GM18520 (cell line): ENCODE data around the gene RAD50.
"Not testable (repeated sequence)": the region's sequence is repeated elsewhere in the genome, so short reads cannot be mapped to it uniquely, and the experiment has no call there.

ENCODE experiments used
- ATAC-seq: cut with Tn5 transposase; IDR thresholded peaks from one replicate; pipeline ENCODE4 v1.9.1; 2021; ENCODE audit not compliant: unreplicated experiment

RAD50 gene

DNA sequence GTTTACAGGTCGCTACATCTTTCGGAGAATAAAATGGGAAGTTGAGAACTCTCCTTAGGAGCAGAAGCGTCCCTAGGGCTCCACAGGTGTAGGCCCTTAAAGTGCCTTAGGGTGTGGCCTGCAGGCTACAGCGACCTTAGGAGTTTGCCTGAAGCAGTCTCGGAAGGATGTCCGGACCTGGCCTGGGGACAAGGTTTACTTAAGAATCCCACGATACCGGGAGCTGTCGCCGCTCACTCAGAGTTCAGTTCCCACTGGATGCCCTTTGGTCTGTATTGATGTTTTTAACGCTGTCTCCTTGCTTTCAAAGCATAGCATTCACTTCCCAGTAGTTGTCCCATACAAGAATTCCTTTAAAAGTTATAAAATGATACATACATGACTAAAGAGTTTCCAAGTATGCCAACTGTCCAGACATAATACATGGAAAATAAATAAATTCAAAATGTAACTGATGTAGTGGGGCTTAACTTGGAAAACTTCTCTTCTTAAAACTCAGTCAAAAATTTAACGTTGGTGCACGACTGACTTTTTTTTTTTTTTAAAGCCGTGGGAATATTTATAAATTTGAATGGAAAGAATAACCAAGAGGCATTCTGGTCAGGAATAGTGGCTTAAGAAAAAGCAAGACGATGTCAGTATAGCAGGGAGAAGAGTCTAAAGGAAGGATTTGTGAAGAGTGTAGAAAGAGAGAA, 848 bp downstream of the RAD50 start:
- ATAC-seq = no peak

DNA sequence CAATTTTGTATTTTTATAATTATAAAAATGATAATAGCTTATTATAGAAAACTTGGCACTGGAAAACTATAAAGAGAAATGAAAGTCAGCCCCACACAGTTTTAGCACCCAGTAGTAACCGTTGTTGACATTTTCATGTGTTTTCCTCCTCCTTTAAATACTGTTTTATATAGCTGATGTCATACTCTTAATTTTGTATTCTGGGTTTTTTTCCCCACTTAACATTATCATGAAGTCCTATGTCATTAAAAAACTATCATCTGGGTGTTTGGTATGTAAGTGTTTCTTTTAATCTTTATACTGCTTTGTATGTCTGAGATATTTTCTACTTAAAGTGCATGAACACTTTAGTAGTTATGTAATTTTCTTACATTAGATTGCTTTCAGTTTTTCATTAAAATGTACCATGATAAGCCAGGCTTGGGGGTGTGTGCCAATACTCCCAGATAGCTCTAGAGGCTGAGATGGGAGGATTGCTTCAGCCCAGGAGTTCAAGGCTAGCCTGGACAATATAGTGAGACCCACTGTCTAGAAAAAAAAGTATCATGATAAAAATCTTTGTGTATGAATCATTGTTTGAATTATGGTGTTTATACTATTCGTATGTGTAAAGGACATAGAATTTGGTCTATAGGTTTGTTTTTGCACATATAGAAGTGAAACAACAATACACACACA, 2.7 kb downstream of the RAD50 start:
- no peak for ATAC-seq

DNA sequence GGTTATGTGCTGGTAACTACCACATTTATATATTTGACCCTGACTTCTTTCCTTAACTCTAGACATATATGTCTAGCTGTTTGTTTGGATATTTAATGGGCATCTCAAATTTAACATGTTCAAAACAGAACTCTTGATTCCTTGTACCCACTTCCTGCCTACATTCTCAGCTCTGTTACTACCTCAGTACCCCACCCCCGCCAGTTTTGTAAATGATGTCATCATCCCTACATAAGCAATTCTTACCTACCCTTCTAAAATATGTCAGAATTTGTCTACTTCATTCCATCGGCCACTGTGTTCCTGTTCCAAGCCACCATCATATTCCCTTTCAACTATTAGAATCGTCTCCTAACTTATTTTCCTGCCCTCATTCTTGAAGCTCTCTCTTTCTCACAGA, 4.8 kb downstream of the RAD50 start:
- ATAC-seq = no peak

DNA sequence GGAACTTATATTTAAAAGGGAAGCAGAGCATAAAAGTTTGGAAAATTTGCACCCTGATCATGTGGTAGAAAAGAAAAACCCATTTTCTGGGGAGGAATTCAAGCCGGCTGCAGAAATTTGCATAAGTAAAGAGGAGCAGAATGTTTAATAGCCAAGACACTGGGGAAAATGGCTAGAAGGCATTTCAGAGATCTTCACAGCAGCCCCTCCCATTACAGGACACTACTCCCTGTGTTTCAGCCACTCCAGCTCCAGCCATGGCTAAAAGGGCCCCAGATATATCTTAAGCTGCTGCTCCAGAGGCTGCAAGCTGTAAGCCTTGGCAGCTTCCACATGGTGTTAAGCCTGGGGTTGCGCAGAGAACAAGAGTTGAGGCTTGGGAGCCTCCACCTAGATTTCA, 7.8 kb downstream of the RAD50 start:
- ATAC-seq = not testable (repeated sequence)

DNA sequence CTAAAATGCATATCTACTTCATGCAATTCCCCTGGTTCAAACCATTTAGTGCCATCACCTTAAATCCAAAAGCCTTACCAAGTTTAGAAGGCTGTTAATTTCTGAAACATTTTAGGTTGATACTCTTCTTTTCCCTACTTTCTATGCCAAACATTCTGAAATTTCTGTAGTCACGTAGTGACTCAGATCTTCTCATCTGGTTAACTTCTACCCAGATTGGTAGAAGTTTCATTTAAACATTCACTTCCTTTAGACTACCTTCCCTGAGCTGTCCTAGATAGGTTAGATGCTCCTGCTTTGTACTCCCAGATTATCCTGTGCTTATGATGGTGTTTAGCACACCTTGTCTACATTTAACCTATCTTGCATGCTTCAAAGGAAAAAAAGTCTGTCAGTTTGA, 9.9 kb downstream of the RAD50 start:
- ATAC-seq = no peak

DNA sequence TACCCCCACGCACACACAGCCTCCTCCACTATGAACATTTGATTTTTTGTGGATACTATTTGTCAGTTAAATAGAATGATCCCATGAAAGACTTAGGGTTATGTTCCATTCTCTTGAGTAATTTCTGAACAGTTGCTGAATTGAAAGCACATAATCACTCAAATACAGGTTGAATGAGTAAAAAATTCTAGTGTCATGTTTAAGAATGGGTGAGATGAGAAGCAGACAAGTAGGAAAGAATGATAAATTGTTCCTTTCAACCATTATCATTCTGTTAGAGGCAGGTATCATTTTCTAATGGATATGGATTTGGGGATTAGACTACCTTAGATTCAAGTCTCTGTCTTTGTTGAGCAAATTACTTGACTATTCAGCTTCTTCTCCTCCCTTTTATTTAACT, 19.3 kb downstream of the RAD50 start:
- no peak for ATAC-seq

DNA sequence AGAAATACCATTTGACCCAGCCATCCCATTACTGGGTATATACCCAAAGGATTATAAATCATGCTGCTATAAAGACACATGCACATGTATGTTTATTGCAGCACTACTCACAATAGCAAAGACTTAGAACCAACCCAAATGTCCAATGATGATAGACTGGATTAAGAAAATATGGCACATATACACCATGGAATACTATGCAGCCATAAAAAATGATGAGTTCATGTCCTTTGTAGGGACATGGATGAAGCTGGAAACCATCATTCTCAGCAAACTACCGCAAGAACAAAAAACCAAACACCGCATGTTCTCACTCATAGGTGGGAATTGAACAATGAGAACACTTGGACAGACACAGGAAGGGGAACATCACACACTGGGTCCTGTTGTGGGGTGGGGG, 27.8 kb downstream of the RAD50 start:
- not testable (repeated sequence) for ATAC-seq

DNA sequence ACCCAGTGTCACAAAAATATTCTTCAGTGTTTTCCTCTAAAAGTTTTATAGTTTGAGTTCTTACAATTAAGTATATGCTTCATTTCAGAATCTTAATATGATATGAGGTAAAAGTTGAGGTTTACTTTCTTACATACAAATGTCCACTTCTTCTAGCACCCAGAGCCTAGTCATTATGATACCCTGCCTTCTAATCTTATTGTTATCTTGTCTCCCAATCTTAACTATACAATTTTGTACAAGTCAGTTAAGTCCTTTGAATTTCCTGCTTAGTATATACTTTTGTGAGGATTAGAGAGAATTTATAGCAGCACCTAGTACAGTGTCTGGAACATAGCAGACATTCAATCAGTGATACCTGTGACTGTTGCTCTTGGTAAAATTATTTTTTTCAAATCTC, 29.3 kb downstream of the RAD50 start:
- no peak for ATAC-seq

DNA sequence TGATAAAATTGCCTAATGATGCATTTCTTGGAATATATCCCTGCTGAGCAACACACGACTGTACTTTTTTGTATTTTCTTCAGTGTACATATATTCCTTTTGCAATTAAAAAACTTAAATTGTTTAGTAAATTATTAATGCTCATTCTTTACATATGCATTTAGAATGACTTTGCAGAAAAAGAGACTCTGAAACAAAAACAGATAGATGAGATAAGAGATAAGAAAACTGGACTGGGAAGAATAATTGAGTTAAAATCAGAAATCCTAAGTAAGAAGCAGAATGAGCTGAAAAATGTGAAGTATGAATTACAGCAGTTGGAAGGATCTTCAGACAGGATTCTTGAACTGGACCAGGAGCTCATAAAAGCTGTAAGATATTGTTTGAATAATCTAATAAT, 32.7 kb downstream of the RAD50 start:
- ATAC-seq = no peak

DNA sequence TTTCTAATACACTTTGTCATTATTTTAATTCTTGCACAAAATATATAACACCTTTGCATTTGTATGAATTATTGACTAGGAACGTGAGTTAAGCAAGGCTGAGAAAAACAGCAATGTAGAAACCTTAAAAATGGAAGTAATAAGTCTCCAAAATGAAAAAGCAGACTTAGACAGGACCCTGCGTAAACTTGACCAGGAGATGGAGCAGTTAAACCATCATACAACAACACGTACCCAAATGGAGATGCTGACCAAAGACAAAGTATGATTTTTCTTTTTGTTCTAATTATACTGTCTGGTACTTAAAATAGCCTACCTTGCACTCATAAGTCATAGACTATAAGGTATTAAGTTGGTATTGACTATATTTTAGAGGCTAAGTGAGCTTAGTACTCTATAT, 34.4 kb downstream of the RAD50 start:
- ATAC-seq = no peak

DNA sequence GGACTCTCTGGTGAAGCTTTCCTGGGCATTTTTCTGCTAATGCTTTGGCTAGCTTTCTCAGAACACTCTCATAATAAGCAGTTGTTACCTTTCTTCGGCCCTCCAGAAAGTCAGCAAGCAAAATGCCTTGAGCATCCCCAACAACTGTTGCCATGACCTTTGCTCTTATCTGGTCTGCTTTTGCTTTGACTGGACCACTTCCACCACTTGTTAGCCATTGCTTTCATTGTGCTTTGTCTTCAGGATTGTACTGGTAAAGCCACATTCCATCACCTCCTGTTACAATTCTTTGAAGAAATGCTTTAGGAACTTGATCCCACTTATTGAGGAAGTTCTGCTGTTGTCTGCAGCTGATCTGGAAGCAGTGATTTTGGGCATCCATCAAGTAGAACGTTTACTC, 35.7 kb downstream of the RAD50 start:
- ATAC-seq = no peak

DNA sequence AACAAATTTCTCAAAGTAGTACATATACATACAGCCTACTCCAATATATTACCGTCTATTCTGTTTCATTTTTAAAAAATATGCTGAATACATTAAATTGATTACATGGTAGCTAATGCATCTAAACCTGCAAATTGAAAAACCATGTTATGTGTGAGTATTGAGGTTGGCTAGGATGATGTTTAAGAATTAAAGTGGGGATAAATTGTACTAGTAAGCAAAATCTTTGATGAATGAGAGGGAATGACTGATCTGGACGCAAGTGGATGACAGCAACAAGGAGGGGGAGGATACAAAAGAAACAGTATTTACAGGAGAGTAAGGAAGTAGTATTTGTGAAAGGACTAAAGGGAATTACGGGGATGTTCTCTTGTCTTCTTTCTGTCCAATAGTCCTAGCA, 37.4 kb downstream of the RAD50 start:
- no peak for ATAC-seq

DNA sequence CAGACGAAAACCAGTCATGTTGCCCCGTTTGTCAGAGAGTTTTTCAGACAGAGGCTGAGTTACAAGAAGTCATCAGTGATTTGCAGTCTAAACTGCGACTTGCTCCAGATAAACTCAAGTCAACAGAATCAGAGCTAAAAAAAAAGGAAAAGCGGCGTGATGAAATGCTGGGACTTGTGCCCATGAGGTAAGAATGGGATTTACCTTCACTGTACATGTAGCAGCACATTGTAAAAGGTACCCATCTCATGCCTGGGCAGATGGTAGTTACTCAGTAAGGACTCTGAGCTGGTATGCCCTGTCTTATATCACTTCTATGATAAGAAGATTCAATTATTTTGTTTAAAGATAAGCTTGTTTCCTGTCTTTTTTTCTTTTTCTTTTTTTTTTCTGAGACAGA, 38.8 kb downstream of the RAD50 start:
- ATAC-seq = no peak

DNA sequence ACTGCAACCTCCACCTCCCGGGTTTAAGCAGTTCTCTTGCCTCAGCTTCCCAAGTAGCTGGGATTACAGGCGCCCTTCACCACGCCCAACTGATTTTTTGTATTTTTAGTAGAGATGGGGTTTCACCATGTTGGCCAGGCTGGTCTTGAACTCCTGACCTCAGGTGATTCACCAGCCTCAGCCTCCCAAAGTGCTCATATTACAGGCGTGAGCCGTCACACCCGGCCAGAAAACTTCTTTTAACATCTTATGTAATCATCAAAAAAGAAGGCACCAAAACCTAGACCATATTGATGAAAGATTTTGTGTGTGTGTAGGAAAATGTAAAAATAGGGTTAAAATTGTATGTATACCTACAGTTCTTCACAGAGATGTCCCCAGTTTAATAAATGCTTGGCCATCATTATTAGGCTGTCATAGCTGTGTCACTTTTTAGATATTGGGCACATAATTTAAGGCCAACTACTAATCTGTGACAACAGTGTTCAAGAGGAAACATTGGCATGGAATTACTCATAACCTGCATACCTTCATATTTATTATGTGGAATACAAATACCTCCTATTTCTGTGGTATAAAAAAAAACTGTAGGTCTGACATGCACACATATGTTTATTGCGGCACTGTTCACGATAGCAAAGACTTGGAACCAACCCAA, 44.4 kb downstream of the RAD50 start:
- no peak for ATAC-seq

DNA sequence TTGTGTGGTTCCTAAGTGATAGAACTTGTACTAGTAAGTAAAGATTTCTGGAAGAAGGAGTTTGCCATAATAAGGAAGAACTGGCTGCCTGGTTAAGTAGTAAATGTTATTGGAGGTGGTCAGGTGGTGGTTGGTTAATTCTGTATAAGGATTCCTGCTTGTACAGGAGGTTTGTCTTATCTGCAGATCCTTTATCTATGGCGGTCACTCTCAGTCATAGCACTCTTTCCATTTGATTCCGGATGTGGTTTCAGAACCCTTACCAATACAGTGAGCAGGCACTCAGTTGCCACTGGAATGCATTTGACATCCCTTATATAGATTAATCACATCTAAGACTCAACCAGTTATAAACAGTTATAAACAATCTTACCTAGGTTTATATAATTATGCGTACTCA, 50.3 kb downstream of the RAD50 start:
- no peak for ATAC-seq

DNA sequence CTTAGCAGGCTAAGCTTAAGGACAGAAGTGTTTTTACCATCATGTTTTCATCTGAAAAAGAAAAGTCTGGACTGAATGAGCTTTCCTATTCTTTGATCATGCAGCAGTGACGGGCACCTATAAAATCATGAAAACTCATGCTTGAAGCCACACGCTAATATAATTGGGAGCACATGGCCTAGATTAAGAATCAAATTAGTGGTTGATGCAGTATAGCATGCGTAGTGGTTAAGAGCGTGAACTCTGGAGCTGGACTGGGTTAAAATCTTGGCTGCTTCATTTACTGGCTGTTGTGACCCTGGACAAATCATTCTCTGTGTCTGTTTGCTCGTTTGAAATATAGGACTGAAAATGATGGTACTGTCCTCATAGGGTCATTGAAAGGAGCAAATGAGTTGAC, 51.3 kb downstream of the RAD50 start:
- ATAC-seq = no peak

DNA sequence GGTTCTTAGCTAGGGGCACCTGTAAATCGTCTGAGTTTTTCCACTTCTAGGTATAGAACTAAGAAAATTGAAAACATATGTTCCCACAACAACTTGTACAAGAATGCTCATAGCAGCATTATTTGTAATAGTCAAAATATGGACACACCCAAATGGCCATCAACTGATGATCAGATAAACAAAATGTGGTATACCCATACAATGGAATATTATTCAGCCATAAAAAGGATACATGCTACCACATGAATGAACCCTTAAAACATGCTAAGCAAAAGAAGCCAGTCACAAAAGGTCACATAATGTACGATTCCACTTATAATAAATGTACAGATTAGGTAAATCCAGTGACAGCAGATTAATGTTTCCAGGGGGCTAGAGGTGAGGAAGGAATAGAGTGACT, 55.2 kb downstream of the RAD50 start:
- no peak for ATAC-seq

DNA sequence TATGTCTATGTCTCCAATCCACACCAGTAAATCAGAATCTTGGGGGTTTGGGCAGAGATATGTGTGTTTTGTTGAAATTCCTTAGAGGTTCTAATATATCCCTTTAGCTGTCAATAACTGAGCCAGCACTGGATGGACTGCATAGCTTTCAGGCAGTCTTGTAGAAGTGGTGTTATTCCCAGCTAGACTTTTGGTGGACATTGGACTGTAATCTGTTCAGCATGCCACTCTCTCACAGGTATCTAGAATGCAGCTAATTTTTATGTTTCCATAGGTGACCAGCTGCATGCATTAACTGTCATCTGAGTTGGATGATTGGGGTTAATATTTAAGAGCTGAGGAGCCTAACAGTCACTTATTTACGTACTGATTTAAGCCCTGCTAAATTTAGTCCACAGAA, 56.1 kb downstream of the RAD50 start:
- no peak for ATAC-seq

DNA sequence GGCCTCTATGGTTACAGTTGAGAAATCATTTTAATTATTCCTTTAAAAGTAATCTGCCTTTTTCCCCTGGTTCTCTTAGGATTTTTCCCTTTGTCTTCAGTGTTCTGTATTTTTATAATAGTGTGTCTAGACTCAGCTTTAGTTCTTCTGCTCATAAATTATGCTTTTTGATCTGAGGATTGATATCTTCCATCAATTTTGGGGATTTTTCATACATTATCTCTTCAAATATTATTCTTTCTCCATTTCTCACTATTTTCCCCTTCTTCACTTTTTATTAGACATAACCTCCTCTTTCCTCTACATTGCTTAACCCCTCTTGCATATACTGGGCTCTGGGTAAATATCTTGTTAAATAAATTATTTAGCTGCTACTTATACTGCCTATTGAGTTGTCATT, 64.9 kb downstream of the RAD50 start:
- no peak for ATAC-seq

DNA sequence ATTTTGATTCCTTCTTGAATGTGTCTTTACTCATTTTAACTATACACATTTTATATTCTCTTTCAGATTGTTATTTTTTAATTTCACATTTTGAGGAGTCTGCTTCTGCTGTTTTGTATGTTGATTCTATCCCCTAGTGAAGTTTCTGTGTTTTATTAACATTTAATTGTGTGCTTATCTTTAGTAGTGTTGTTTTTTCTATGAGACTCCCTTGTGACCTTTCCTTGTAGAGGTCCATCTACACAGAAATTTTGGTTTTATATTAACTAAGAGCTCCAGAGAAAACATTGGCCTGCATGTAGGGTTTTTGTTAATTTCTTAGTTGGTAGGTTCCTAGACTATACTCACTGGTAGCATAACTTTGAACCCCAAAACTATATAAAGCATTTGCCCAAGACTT, 65.8 kb downstream of the RAD50 start:
- no peak for ATAC-seq

DNA sequence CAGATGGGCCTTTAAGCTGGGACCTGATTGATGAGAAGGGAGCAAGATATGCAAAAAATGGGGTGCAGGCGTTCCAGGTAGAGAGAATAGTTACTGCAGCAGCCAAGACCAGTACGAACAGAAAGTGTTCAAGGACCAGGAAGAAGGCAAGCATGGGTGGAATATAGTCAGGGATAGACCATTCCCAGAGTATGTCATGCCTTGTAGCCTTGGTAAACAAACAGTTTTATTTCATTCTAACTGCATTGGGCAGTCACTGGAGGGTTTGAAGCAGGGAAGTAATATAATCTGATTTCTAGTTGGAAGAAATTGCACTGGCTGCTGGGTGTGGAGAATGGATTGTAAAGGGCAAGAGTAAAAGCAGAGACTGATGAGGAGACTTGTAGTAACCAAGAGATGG, 70.7 kb downstream of the RAD50 start:
- ATAC-seq = no peak

DNA sequence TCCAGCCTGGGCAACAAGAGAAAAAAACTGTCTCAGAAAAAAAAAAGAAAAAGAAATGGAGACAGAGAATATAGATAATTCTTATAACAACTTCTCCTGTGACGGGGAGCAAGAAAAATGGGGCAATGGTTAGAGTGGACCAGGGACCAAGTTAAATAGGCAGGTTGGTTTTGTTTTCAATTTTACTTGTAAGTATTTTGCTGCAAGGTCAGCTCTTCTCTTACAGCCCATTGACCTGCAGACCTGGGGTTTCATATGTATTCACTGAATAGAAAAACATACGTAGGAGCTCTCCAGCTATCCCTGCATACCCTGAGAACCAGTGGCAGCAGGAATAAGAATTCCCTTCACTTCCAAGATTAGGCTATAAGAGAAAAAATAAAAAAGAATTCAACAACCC, 72.0 kb downstream of the RAD50 start:
- ATAC-seq = no peak
